Measurements from ENCODE around the gene PRSS33. TPM values are rescaled to one million over a fixed set of nuclear protein-coding genes. Genes with fewer than 3 reads are reported as not detected.

PRSS33 gene
- total RNA-seq, 1 donor from 2014 or later: not detected

DNA sequence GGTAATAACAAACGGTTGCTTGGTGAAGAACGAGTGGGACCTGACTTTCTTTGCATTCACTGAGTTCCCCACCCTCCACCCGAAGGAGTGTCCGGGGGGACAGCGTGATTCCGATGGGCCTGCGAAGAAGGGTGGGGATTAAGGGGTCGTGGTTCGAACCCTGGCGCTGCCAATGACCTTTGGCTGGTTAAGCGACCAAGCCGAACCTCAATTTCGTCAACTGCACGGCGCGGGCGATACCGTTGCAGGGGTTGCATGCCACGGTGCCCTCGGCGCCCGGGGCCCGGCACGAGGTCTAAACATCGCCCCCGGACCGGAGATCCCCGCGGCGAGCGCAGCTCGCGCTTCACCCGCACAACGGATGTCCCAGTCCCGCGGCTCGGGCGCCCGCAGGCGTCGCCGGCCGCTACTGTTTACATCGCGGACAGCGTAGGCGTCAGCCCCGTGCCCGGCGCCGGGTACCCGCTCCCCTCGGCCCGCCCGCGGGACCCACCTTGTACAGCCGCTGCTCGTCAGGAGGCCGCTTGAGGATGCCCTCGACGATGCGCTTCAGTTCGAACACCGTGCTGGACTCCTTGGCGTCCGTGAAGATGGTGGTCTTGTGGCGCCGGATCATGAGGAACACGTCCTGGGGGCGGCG lies 10.7 kb downstream of the PRSS33 start:
- TF ChIP-seq, protein P1, sequence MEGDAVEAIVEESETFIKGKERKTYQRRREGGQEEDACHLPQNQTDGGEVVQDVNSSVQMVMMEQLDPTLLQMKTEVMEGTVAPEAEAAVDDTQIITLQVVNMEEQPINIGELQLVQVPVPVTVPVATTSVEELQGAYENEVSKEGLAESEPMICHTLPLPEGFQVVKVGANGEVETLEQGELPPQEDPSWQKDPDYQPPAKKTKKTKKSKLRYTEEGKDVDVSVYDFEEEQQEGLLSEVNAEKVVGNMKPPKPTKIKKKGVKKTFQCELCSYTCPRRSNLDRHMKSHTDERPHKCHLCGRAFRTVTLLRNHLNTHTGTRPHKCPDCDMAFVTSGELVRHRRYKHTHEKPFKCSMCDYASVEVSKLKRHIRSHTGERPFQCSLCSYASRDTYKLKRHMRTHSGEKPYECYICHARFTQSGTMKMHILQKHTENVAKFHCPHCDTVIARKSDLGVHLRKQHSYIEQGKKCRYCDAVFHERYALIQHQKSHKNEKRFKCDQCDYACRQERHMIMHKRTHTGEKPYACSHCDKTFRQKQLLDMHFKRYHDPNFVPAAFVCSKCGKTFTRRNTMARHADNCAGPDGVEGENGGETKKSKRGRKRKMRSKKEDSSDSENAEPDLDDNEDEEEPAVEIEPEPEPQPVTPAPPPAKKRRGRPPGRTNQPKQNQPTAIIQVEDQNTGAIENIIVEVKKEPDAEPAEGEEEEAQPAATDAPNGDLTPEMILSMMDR (conservative IDR thresholded peaks at IDR 0.05; ENCODE audit: low read depth, low read length): no peak
- no peak for DNase-seq (ENCODE audit: low read depth)

DNA sequence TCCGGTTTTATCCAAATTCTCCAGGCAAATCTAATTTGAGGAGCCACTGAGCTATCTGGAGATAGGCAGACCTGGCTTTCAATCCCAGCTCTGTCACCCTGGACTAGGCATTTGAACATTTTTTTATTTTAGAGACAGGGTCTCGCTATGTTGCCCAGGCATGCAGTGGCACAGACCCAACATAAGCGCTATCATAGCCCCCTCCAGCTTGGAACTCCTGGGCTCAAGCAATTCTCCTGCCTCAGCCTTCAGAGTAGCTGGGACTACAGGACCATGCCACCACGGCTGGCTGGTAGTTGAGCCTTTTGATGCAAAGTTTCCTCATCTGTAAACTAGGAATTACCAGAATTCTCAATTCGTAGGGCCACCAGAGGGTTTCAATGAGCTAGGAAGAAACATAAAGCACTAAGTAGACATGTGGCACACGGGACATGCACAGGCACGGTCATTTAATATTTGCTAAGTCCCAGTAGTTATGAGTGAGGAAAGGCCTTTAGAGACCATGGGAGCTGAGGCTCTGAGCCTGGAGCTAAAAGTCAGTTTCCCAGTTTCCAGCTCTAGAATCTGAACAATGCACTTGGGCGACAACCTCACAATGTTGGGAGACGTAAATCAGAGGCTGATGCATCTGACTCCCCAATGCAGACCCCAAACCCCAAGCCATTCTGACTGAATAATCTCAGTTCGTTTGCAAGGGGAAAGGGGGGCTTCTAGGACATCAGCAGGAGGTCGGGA lies 11.4 kb downstream of the PRSS33 start:
- DNase-seq (ENCODE audit: low read depth): no peak
- TF ChIP-seq, protein P1 (conservative IDR thresholded peaks at IDR 0.05; ENCODE audit: low read depth, low read length): no peak

More for the DNA sequence above, 10.7 kb downstream of the PRSS33 start:
- peak overlapping the region; percentile 78 for H3K4me3 ChIP-seq (ENCODE audit: low read depth, low read length)

DNA sequence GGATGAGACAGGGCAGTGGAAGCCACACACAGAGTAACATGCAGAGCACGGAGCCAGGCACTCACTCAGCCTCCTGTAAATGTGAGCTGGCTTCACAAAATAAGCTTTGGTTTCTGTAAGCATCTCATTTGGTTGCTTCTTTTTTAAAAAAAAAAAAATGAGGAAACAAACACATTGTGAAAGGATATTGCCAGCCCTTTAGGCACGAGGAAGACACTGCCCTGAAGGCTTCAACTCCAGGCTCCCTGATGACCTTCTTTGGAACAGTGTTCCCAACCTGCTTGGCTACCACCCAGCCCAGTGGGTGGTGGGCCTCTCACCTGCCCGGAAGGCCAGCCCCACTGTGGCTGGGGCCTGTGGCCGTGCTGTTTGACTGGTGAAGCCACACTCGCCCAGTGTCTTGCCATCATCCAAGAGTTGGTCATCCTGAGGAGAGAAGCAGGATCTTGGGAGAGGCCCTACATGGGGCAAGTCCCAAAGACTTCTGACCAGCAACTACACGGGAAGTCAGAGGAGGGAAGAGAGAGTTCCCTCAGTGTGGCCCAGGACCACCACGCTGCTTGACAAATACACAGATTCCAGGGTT lies 12.1 kb downstream of the PRSS33 start:
- DNase-seq (ENCODE audit: low read depth): no peak
- TF ChIP-seq, protein P1 (conservative IDR thresholded peaks at IDR 0.05; ENCODE audit: low read depth, low read length): no peak
- H3K4me3 ChIP-seq (ENCODE audit: low read depth, low read length): no peak overlapping the region

More for the DNA sequence above, 11.4 kb downstream of the PRSS33 start:
- H3K4me3 ChIP-seq (ENCODE audit: low read depth, low read length): peak overlapping the region; percentile 78

DNA sequence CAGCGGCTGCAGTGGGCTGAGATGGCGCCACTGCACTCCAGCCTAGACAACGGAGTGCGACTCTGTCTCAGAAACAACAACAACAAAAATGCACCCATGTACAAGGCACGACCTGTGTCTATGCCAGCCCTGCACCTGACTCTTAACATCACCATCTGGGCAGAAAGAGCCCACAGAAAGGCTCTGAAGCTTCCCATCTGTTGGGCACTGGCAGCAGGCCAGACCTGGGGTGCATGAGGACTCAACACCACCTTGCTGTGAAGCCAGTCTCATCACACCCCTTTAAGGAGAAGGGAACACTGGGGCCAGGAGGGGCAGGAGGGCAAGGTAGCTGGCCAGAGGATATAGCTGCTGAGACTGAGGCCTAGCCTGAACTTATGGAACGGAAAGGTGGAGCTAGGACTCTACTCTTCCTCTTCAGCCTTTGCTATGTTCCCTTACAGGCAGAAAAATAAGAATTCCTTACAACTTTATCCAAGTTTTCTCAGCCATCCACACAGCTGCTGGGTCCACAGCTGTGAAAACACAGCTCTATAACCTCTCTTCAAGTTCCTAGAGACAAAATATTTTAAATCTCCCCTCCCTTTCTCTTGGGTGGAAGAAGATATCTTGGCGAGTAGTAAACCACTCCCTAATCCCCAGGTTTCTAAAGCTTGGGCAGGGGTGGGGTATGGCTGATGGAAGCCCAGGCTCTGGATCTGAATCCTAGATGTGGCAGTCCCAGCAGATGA lies 13.0 kb downstream of the PRSS33 start:
- no peak overlapping the region for H3K4me3 ChIP-seq (ENCODE audit: low read depth, low read length)
- TF ChIP-seq, protein P1 (conservative IDR thresholded peaks at IDR 0.05; ENCODE audit: low read depth, low read length): no peak
- no peak for DNase-seq (ENCODE audit: low read depth)

DNA sequence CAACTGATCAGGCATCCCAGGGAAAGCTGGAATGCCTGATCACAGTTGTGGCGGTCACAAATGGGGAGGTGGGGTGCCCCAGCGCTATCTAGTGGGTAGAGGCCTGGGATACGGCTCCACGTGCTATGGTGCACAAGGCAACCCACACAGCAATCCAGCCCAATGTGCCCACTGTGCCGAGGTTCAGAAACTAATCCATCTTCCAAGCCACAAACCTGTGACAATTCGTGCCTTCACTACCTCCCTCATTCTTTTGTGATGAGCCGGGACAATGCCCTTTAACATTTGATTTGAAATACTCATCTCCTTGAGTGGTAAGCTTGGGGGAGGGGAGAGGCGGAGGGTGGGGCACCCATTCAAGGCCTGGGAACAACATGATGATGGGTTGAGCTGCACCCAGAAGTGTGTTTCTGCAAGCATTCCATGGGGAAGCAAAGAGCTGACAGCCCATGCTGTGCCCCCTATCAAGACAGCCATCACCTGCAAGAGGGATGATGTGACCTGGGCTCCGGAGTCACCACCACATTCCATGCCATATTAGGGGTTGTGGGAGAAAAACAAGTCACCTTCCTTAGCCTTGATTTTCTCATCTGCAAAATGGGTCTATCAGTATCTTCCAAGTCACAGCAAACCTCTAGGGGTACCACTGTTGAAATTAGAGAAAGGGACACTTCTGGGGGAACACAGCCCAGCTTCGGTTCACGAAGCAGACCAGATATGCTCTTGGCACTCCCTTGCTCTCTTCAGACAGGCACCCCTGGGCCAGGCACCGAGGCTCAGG lies 14.0 kb downstream of the PRSS33 start:
- DNase-seq (ENCODE audit: low read depth): no peak
- no peak overlapping the region for H3K4me3 ChIP-seq (ENCODE audit: low read depth, low read length)
- TF ChIP-seq, protein P1 (conservative IDR thresholded peaks at IDR 0.05; ENCODE audit: low read depth, low read length): no peak
